Neural cell (in vitro differentiated cells): Measurements from ENCODE around the gene SUMF1. TPM values are rescaled to one million over a fixed set of nuclear protein-coding genes. Genes with fewer than 3 reads are reported as not detected.

Source experiments
- H2AFZ ChIP-seq: fragments of 200-600, 300-800 bp; sonication (generic), shearing (Covaris generic); 2 replicates; pipeline ENCODE4 v1.6.0; 2014; ENCODE audit warnings: low read depth, mild to moderate bottlenecking, antibody characterized with exemption, low read length, moderate library complexity
- H3F3A ChIP-seq: fragments of 200-600 bp; shearing (Covaris generic); 2 replicates; pipeline ENCODE4 v1.6.1; 2016; ENCODE audit warnings: mild to moderate bottlenecking, moderate library complexity, mixed read lengths, antibody characterized with exemption, low read length; ENCODE audit not compliant: insufficient read depth, poor library complexity, severe bottlenecking
- H3K27ac ChIP-seq: fragments of 200-600, 300-800 bp; sonication (generic), shearing (Covaris generic); 2 replicates; pipeline ENCODE4 v1.5.1; 2014; ENCODE audit warnings: mild to moderate bottlenecking, low read length, moderate library complexity
- H3K27me3 ChIP-seq: fragments of 300-800, 200-600 bp; sonication (generic), shearing (Covaris generic); 2 replicates; pipeline ENCODE4 v1.6.0; 2014; ENCODE audit warnings: mild to moderate bottlenecking, low read depth, low read length, moderate library complexity; ENCODE audit not compliant: insufficient read depth
- H3K36me3 ChIP-seq: fragments of 300-800, 200-600 bp; sonication (generic), shearing (Covaris generic); 2 replicates; pipeline ENCODE4 v1.5.1; 2014; ENCODE audit warnings: mild to moderate bottlenecking, antibody characterized with exemption, low read length, moderate library complexity; ENCODE audit not compliant: insufficient read depth
- H3K4me2 ChIP-seq: fragments of 300-800, 200-600 bp; sonication (generic), shearing (Covaris generic); 2 replicates; pipeline ENCODE4 v1.6.0; 2014; ENCODE audit warnings: mild to moderate bottlenecking, low read length
- H3K4me3 ChIP-seq: fragments of 300-800, 200-600 bp; sonication (generic), shearing (Covaris generic); 2 replicates; pipeline ENCODE4 v1.5.1; 2014; ENCODE audit warnings: mild to moderate bottlenecking, low read length, moderate library complexity
- H3K79me2 ChIP-seq: fragments of 200-600 bp; shearing (Covaris generic); replicated peaks from 2 replicates; pipeline ENCODE4 v1.6.0; 2014; ENCODE audit warnings: mild to moderate bottlenecking, low read length, moderate library complexity; ENCODE audit not compliant: insufficient read depth
- H3K9ac ChIP-seq: fragments of 300-800, 200-600 bp; sonication (generic), shearing (Covaris generic); 2 replicates; pipeline ENCODE4 v1.6.1; 2016; ENCODE audit warnings: mild to moderate bottlenecking, low read length, mixed read lengths
- H3K9me2 ChIP-seq: fragments of 200-600 bp; shearing (Covaris generic); 2 replicates; pipeline ENCODE4 v1.6.1; 2016; ENCODE audit warnings: mild to moderate bottlenecking, low read length, mixed read lengths; ENCODE audit not compliant: insufficient read depth
- H3K9me3 ChIP-seq: fragments of 200-600, 300-800 bp; sonication (generic), shearing (Covaris generic); 2 replicates; pipeline ENCODE4 v1.6.1; 2016; ENCODE audit warnings: mild to moderate bottlenecking, mixed run types, low read length, moderate library complexity, mixed read lengths
- H4K20me1 ChIP-seq: fragments of 200-600 bp; shearing (Covaris generic); 2 replicates; pipeline ENCODE4 v1.6.1; 2016; ENCODE audit warnings: mild to moderate bottlenecking, mixed run types; ENCODE audit not compliant: insufficient read depth
- CTCF ChIP-seq: fragments of 450-650 bp; IDR thresholded peaks from 2 replicates; pipeline ENCODE4 v1.5.1; 2014; ENCODE audit warnings: antibody characterized with exemption, mild to moderate bottlenecking, moderate library complexity; ENCODE audit not compliant: poor library complexity, severe bottlenecking
- EP300 ChIP-seq: fragments of 450-650 bp; conservative IDR thresholded peaks from 2 replicates; pipeline ENCODE4 v1.6.1; 2014; ENCODE audit warnings: antibody characterized with exemption, mild to moderate bottlenecking, moderate library complexity; ENCODE audit not compliant: poor library complexity, severe bottlenecking
- EZH2 ChIP-seq: fragments of 200-600, 300-800 bp; shearing (Covaris generic), sonication (generic); IDR thresholded peaks from 2 replicates; pipeline ENCODE4 v1.6.1; 2014; ENCODE audit warnings: antibody characterized with exemption, low read length, borderline replicate concordance, mild to moderate bottlenecking; ENCODE audit not compliant: insufficient read depth, poor library complexity, severe bottlenecking
- MXI1 ChIP-seq: fragments of 450-650 bp; conservative IDR thresholded peaks from 2 replicates; pipeline ENCODE4 v1.6.1; 2014; ENCODE audit warnings: antibody characterized with exemption, mild to moderate bottlenecking; ENCODE audit not compliant: poor library complexity, severe bottlenecking
- RAD21 ChIP-seq: fragments of 450-650 bp; conservative IDR thresholded peaks from 2 replicates; pipeline ENCODE4 v1.6.1; 2014; ENCODE audit warnings: antibody characterized with exemption, mild to moderate bottlenecking, moderate library complexity
- REST ChIP-seq: IDR thresholded peaks from 2 replicates; pipeline ENCODE4 v1.6.1; 2012; ENCODE audit warnings: borderline replicate concordance
- SMC3 ChIP-seq: fragments of 450-650 bp; conservative IDR thresholded peaks from 2 replicates; pipeline ENCODE4 v1.6.1; 2014; ENCODE audit warnings: antibody characterized with exemption, mild to moderate bottlenecking, moderate library complexity; ENCODE audit not compliant: poor library complexity
- TAF1 ChIP-seq: IDR thresholded peaks from 2 replicates; pipeline ENCODE4 v1.6.1; 2012; ENCODE audit warnings: low read depth
- polyA plus RNA-seq: library from polyadenylated mRNA; depleted of rRNA; stranded (reverse); fragments of >200 nt; gene quantifications from 2 replicates; pipeline ENCODE4 v1.2.3, GENCODE V29; 2014

SUMF1 gene
- polyA plus RNA-seq, 1 donor from 2014 or later, result 3.6 TPM

- TF ChIP-seq EZH2, result no peak
- no peak for TF ChIP-seq SMC3
- no peak for TF ChIP-seq RAD21
- TF ChIP-seq REST, result no peak
- Histone ChIP-seq H3K9me3 (no peaks in the 10 kb centered on the region), H3K36me3 (no peaks in the 10 kb centered on the region), H3K79me2 (no peaks in the 10 kb centered on the region), H4K20me1 (no peaks in the 10 kb centered on the region), H3K4me3 (no peak overlapping the region), H3K9ac (no peak overlapping the region), H3K9me2 (no peaks in the 10 kb centered on the region), H3F3A (no peaks in the 10 kb centered on the region), H3K4me2 (no peak overlapping the region), H2AFZ (no peak overlapping the region), H3K27ac (no peak overlapping the region), H3K27me3 (no peaks in the 10 kb centered on the region)
Measured at GRCh38 chr3:4447295-4447999, 19.6 kb downstream of the SUMF1 start.

- Histone ChIP-seq H3K27ac (no peak overlapping the region), H3K36me3 (no peaks in the 10 kb centered on the region), H3K9me3 (no peaks in the 10 kb centered on the region), H3K4me3 (no peak overlapping the region), H3K27me3 (no peaks in the 10 kb centered on the region), H3K79me2 (no peaks in the 10 kb centered on the region), H3K4me2 (no peak overlapping the region), H4K20me1 (no peaks in the 10 kb centered on the region), H3F3A (no peaks in the 10 kb centered on the region), H3K9me2 (no peaks in the 10 kb centered on the region), H2AFZ (no peak overlapping the region), H3K9ac (no peak overlapping the region)
- TF ChIP-seq RAD21 (no peak), MXI1 (no peak), EZH2 (no peak), REST (no peak), CTCF (no peak), SMC3 (no peak), EP300 (no peak), TAF1 (no peak)
Measured at GRCh38 chr3:4440951-4441350, 26.1 kb downstream of the SUMF1 start.
